NB4 (cell line): Measurements from ENCODE around the gene CREB5.

Experiments used
- CTCF ChIP-seq: IDR thresholded peaks from one replicate; pipeline ENCODE4 v1.5.1; 2012; ENCODE audit warnings: low read depth, low read length
- POLR2A ChIP-seq: IDR thresholded peaks from 2 replicates; pipeline ENCODE4 v1.6.1; 2011; ENCODE audit warnings: mild to moderate bottlenecking; ENCODE audit not compliant: insufficient read length; ENCODE audit errors: extremely low read depth
- TF ChIP-seq, protein P1 (sequence below): IDR thresholded peaks from 2 replicates; pipeline ENCODE4 v1.6.1; 2011; ENCODE audit warnings: low read depth, low read length

DNA sequence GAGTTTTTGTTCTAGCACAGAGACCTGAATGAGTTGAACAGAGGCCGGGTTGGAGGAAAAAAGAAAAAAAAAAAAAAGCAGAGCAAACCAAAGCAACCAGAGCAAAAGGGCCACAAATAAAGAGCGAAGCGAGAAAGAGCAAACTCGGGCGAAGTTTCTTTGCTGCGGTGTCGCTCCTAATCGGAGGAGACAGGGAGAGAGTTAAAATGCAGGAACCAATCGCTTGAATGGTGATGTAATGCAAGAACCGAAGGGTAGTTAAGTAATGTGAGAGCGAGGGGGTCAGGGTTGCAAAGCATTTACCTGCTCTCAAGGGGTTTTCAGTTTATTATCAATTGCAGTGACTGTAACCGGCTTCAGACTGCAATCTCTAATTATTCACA lies 274.1 kb downstream of the CREB5 start:
- TF ChIP-seq CTCF (no peak), POLR2A (no peak)
- TF ChIP-seq, protein P1, sequence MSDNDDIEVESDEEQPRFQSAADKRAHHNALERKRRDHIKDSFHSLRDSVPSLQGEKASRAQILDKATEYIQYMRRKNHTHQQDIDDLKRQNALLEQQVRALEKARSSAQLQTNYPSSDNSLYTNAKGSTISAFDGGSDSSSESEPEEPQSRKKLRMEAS: no peak
